HG03432 (cell line): Measurements from ENCODE around the gene CNTNAP5.

Experiments used
- ATAC-seq: cut with Tn5 transposase; IDR thresholded peaks from one replicate; pipeline ENCODE4 v1.9.1; 2021; ENCODE audit warnings: mild to moderate bottlenecking, moderate library complexity; ENCODE audit not compliant: unreplicated experiment

The CNTNAP5 gene

GRCh38 chr2:124053796-124054195 lies 28.7 kb downstream of the CNTNAP5 start:
- no peak for ATAC-seq

GRCh38 chr2:124063596-124063995 lies 38.5 kb downstream of the CNTNAP5 start:
- ATAC-seq = no peak

- no peak for ATAC-seq
Observed at GRCh38 chr2:124065636-124066035, 40.5 kb downstream of the CNTNAP5 start.

GRCh38 chr2:124066776-124067175 lies 41.7 kb downstream of the CNTNAP5 start:
- ATAC-seq = no peak

- ATAC-seq = no peak
Observed at GRCh38 chr2:124079045-124079444, 54.0 kb downstream of the CNTNAP5 start.

GRCh38 chr2:124080281-124081153 lies 55.4 kb downstream of the CNTNAP5 start:
- no peak for ATAC-seq

- ATAC-seq = no peak
Observed at GRCh38 chr2:124081154-124081716, 56.1 kb downstream of the CNTNAP5 start.

- no peak for ATAC-seq
Observed at GRCh38 chr2:124088616-124089015, 63.5 kb downstream of the CNTNAP5 start.

- no peak for ATAC-seq
Observed at GRCh38 chr2:124091721-124092120, 66.6 kb downstream of the CNTNAP5 start.

- ATAC-seq = no peak
Observed at GRCh38 chr2:124092651-124093050, 67.6 kb downstream of the CNTNAP5 start.

- no peak for ATAC-seq
Observed at GRCh38 chr2:124104914-124105313, 79.8 kb downstream of the CNTNAP5 start.

- ATAC-seq = no peak
Observed at GRCh38 chr2:124112206-124112605, 87.1 kb downstream of the CNTNAP5 start.

- no peak for ATAC-seq
Observed at GRCh38 chr2:124112966-124113365, 87.9 kb downstream of the CNTNAP5 start.

- no peak for ATAC-seq
Observed at GRCh38 chr2:124120246-124120645, 95.2 kb downstream of the CNTNAP5 start.

GRCh38 chr2:124121106-124121505 lies 96.0 kb downstream of the CNTNAP5 start:
- ATAC-seq = no peak

- no peak for ATAC-seq
Observed at GRCh38 chr2:124121760-124122275, 96.7 kb downstream of the CNTNAP5 start.

GRCh38 chr2:124122340-124122739 lies 97.3 kb downstream of the CNTNAP5 start:
- no peak for ATAC-seq

- no peak for ATAC-seq
Observed at GRCh38 chr2:124131276-124131675, 106.2 kb downstream of the CNTNAP5 start.

- no peak for ATAC-seq
Observed at GRCh38 chr2:124136110-124136509, 111.0 kb downstream of the CNTNAP5 start.

GRCh38 chr2:124138076-124138475 lies 113.0 kb downstream of the CNTNAP5 start:
- ATAC-seq = no peak

GRCh38 chr2:124145982-124146381 lies 120.9 kb downstream of the CNTNAP5 start:
- ATAC-seq = no peak

GRCh38 chr2:124147552-124147951 lies 122.5 kb downstream of the CNTNAP5 start:
- ATAC-seq = no peak
